ENCODE results near the gene BTNL3. TPM values are rescaled to one million over a fixed set of nuclear protein-coding genes. Genes with fewer than 3 reads are reported as not detected.
A peak's percentile ranks its signal among the peaks of the same experiment; 100 is the strongest.

Gene BTNL3
- total and polyA plus RNA-seq, 9 of the 15 experiments (the other 6 are each of a cell fraction or from before 2014, with no cell fraction given): 0.03 to 0.44 (median 0.04) TPM; not detected in 4

DNA sequence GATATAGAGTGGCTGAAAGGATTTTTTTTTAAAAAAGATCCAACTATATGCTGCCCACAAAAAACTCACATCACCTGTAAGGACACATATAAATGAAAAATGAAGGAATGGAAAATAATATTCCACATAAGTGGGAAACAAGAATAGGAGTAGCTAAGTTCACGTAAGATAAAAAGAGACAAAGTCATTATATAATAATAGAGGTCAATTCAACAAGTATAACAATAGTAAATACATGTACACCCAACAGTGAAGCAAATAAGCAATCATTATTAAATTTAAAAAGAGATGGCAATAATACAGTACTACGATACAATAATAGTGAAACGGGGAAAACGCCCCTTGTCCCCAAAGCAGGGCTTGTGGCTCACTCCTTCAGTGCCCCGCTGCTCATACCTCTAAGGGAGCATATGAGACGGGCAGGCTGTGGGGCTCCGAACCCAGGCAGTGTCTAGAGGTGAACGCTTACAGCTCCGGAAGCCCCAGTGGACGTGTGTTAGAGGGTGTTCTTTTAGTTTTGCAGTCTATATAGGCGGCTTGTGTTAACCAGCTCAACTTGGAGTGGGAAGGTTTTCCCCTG lies 38.9 kb downstream of the BTNL3 start (continued):
- TF ChIP-seq FOXK1 (CRISPR knock-in tag; IDR thresholded peaks at IDR 0.05; ENCODE audit: borderline replicate concordance): no peak
- TF ChIP-seq SPI1 (IDR thresholded peaks at IDR 0.05; ENCODE audit: borderline replicate concordance, low read depth, low read length): no peak
- no peak for TF ChIP-seq STAT5A (IDR thresholded peaks at IDR 0.05; ENCODE audit: borderline replicate concordance, low read length)
- peak; percentile 67; the same call in 1 of the 2 replicates for TF ChIP-seq NR1H2 (CRISPR knock-in tag; IDR thresholded peaks at IDR 0.05)
- TF ChIP-seq MYC (IDR thresholded peaks at IDR 0.05; ENCODE audit: low read depth, low read length): no peak
- TF ChIP-seq MYC (CRISPR knock-in tag; IDR thresholded peaks at IDR 0.05; ENCODE audit: borderline replicate concordance, low read depth): no peak
- TF ChIP-seq, protein P1, sequence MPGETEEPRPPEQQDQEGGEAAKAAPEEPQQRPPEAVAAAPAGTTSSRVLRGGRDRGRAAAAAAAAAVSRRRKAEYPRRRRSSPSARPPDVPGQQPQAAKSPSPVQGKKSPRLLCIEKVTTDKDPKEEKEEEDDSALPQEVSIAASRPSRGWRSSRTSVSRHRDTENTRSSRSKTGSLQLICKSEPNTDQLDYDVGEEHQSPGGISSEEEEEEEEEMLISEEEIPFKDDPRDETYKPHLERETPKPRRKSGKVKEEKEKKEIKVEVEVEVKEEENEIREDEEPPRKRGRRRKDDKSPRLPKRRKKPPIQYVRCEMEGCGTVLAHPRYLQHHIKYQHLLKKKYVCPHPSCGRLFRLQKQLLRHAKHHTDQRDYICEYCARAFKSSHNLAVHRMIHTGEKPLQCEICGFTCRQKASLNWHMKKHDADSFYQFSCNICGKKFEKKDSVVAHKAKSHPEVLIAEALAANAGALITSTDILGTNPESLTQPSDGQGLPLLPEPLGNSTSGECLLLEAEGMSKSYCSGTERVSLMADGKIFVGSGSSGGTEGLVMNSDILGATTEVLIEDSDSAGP (CRISPR knock-in tag; IDR thresholded peaks at IDR 0.05): no peak
- TF ChIP-seq, protein P2, sequence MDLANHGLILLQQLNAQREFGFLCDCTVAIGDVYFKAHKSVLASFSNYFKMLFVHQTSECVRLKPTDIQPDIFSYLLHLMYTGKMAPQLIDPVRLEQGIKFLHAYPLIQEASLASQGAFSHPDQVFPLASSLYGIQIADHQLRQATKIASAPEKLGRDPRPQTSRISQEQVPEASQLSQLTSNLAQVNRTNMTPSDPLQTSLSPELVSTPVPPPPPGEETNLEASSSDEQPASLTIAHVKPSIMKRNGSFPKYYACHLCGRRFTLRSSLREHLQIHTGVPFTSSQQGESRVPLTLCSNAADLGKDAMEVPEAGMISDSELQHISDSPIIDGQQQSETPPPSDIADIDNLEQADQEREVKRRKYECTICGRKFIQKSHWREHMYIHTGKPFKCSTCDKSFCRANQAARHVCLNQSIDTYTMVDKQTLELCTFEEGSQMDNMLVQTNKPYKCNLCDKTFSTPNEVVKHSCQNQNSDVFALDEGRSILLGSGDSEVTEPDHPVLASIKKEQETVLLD (IDR thresholded peaks at IDR 0.05): no peak
- no peak for TF ChIP-seq KHSRP (IDR thresholded peaks at IDR 0.05)
- TF ChIP-seq, protein P3, sequence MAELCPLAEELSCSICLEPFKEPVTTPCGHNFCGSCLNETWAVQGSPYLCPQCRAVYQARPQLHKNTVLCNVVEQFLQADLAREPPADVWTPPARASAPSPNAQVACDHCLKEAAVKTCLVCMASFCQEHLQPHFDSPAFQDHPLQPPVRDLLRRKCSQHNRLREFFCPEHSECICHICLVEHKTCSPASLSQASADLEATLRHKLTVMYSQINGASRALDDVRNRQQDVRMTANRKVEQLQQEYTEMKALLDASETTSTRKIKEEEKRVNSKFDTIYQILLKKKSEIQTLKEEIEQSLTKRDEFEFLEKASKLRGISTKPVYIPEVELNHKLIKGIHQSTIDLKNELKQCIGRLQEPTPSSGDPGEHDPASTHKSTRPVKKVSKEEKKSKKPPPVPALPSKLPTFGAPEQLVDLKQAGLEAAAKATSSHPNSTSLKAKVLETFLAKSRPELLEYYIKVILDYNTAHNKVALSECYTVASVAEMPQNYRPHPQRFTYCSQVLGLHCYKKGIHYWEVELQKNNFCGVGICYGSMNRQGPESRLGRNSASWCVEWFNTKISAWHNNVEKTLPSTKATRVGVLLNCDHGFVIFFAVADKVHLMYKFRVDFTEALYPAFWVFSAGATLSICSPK (IDR thresholded peaks at IDR 0.05; ENCODE audit: borderline replicate concordance): no peak
- no peak for TF ChIP-seq LCOR (CRISPR knock-in tag; IDR thresholded peaks at IDR 0.05)
- no peak for TF ChIP-seq BRCA1 (IDR thresholded peaks at IDR 0.05)
- TF ChIP-seq BRCA1 (CRISPR knock-in tag; IDR thresholded peaks at IDR 0.05): no peak
- TF ChIP-seq, protein P4, sequence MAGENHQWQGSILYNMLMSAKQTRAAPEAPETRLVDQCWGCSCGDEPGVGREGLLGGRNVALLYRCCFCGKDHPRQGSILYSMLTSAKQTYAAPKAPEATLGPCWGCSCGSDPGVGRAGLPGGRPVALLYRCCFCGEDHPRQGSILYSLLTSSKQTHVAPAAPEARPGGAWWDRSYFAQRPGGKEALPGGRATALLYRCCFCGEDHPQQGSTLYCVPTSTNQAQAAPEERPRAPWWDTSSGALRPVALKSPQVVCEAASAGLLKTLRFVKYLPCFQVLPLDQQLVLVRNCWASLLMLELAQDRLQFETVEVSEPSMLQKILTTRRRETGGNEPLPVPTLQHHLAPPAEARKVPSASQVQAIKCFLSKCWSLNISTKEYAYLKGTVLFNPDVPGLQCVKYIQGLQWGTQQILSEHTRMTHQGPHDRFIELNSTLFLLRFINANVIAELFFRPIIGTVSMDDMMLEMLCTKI (IDR thresholded peaks at IDR 0.05; ENCODE audit: partially characterized antibody): no peak
- TF ChIP-seq RBM39 (optimal IDR thresholded peaks at IDR 0.05; ENCODE audit: low read depth, low read length): no peak
- TF ChIP-seq LARP7 (IDR thresholded peaks at IDR 0.05): no peak
- TF ChIP-seq, protein P5, sequence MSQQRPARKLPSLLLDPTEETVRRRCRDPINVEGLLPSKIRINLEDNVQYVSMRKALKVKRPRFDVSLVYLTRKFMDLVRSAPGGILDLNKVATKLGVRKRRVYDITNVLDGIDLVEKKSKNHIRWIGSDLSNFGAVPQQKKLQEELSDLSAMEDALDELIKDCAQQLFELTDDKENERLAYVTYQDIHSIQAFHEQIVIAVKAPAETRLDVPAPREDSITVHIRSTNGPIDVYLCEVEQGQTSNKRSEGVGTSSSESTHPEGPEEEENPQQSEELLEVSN (IDR thresholded peaks at IDR 0.05; ENCODE audit: borderline replicate concordance in 1 of 2, extremely low read depth in 1 of 2, insufficient read depth in 1 of 2, insufficient read length in 1 of 2, low read depth in 1 of 2, low read length in 1 of 2, poor library complexity in 1 of 2, severe bottlenecking in 1 of 2): no peak
- no peak for TF ChIP-seq KAT2B (IDR thresholded peaks at IDR 0.05; ENCODE audit: low read depth, low read length)
- no peak for TF ChIP-seq NFE2 (IDR thresholded peaks at IDR 0.05; ENCODE audit: low read depth)
- TF ChIP-seq, protein P6, sequence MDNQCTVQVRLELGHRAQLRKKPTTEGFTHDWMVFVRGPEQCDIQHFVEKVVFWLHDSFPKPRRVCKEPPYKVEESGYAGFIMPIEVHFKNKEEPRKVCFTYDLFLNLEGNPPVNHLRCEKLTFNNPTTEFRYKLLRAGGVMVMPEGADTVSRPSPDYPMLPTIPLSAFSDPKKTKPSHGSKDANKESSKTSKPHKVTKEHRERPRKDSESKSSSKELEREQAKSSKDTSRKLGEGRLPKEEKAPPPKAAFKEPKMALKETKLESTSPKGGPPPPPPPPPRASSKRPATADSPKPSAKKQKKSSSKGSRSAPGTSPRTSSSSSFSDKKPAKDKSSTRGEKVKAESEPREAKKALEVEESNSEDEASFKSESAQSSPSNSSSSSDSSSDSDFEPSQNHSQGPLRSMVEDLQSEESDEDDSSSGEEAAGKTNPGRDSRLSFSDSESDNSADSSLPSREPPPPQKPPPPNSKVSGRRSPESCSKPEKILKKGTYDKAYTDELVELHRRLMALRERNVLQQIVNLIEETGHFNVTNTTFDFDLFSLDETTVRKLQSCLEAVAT (IDR thresholded peaks at IDR 0.05): peak in 1 of 2 experiments; percentile 15; a peak in 1 of 4 replicates
- no peak for TF ChIP-seq ZNF232 (CRISPR knock-in tag; IDR thresholded peaks at IDR 0.05)
